ENCODE measurements around the gene LIPN.

Gene LIPN, protein sequence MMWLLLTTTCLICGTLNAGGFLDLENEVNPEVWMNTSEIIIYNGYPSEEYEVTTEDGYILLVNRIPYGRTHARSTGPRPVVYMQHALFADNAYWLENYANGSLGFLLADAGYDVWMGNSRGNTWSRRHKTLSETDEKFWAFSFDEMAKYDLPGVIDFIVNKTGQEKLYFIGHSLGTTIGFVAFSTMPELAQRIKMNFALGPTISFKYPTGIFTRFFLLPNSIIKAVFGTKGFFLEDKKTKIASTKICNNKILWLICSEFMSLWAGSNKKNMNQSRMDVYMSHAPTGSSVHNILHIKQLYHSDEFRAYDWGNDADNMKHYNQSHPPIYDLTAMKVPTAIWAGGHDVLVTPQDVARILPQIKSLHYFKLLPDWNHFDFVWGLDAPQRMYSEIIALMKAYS

DNA sequence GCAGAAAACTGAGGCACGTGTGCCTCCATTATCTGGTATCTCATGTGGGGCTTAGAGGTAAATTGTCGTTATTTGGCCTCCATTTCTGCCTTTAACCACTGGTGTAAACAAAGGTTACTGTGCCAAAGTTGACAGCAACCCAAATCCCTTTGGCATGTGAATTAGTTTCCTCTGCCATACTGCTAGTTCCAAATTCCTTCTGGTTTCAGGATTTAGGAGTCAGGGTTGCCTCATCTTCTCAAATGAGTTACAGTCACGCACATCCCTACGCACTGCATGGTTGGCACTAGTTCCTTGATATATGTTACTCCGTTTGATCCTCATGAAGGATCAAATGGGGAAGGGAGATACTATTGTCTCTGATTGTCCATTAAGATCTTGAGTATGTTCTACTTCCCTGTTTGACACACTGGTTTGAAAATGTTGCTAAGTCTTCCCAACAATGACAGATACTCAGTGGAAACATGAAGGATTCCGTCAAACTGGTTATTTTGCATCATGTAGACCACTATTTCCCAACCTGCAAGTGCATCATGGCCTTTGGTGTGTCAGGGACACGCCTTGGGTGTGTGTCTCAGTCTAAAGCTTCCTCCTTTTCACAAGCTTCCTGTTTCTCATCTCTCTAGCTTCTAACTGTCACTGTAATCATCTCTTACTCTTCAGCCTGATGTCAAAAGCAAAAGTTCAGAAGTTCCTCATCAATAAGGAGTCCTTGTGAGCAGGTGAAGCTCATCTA lies at the start of gene LIPN:
Gene LIPN (plus strand): TSS at position 655 of the 736 bp plus-strand sequence. CDS start 1,386 bp downstream, outside the sequence.
- H3K4me3 ChIP-seq (ENCODE audit: low read length): peak within 1 kb of the TSS; percentile 83
- no peaks in the 10 kb centered on the region for H4K20me1 ChIP-seq (ENCODE audit: insufficient read depth, low read length)
- H2AFZ ChIP-seq (ENCODE audit: low read depth, low read length): peak within 1 kb of the TSS; percentile 60
- peaks cover 17% of the 10 kb centered on the region for H3K79me2 ChIP-seq (ENCODE audit: low read length)
- no peaks in the 10 kb centered on the region for H3K27me3 ChIP-seq (ENCODE audit: low read depth, low read length)
- H3K4me1 ChIP-seq (ENCODE audit: low read length): peaks cover 85% of the 10 kb centered on the region
- H3K4me2 ChIP-seq (ENCODE audit: low read length): peak within 1 kb of the TSS; percentile 91
- no peaks in the 10 kb centered on the region for H3K9me3 ChIP-seq (ENCODE audit: insufficient read depth, low read length)
- H3K9ac ChIP-seq (ENCODE audit: low read length): peak within 1 kb of the TSS; percentile 88
- TF ChIP-seq EZH2phosphoT487 (IDR thresholded peaks at IDR 0.05; ENCODE audit: low read depth): no peak
- peaks cover 21% of the 10 kb centered on the region for H3K36me3 ChIP-seq (replicated peaks; ENCODE audit: low read depth, low read length)
- H3K27ac ChIP-seq (ENCODE audit: low read length): peak within 1 kb of the TSS; percentile 99

GRCh38 chr10:88715517-88715916 lies 44.3 kb upstream of the LIPN start:
- no peak for TF ChIP-seq EZH2phosphoT487 (IDR thresholded peaks at IDR 0.05; ENCODE audit: low read depth)
- Histone ChIP-seq H3K36me3 (replicated peaks; ENCODE audit: low read depth, low read length) (no peaks in the 10 kb centered on the region), H3K9me3 (ENCODE audit: insufficient read depth, low read length) (no peaks in the 10 kb centered on the region)

GRCh38 chr10:88721392-88721791 lies 38.4 kb upstream of the LIPN start:
- Histone ChIP-seq H3K4me3 (ENCODE audit: low read length) (no peak overlapping the region), H2AFZ (ENCODE audit: low read depth, low read length) (no peak overlapping the region), H3K27me3 (ENCODE audit: low read depth, low read length) (no peaks in the 10 kb centered on the region)

More at GRCh38 chr10:88715517-88715916, 44.3 kb upstream of the LIPN start:
- no peak overlapping the region for H3K27ac ChIP-seq (ENCODE audit: low read length)
- no peaks in the 10 kb centered on the region for H3K27me3 ChIP-seq (ENCODE audit: low read depth, low read length)
- H3K79me2 ChIP-seq (ENCODE audit: low read length): no peaks in the 10 kb centered on the region
- no peak overlapping the region for H3K4me3 ChIP-seq (ENCODE audit: low read length)
- H4K20me1 ChIP-seq (ENCODE audit: insufficient read depth, low read length): no peaks in the 10 kb centered on the region
- H3K4me1 ChIP-seq (ENCODE audit: low read length): no peaks in the 10 kb centered on the region
- no peak overlapping the region for H2AFZ ChIP-seq (ENCODE audit: low read depth, low read length)
- no peak overlapping the region for H3K4me2 ChIP-seq (ENCODE audit: low read length)
- no peak overlapping the region for H3K9ac ChIP-seq (ENCODE audit: low read length)

GRCh38 chr10:88725798-88726197 lies 34.0 kb upstream of the LIPN start:
- peak overlapping the region; percentile 43; the same call in 1 of the 2 replicates for H3K4me2 ChIP-seq (ENCODE audit: low read length)
- H4K20me1 ChIP-seq (ENCODE audit: insufficient read depth, low read length): no peaks in the 10 kb centered on the region
- no peak overlapping the region for H3K27ac ChIP-seq (ENCODE audit: low read length)
- H3K4me3 ChIP-seq (ENCODE audit: low read length): no peak overlapping the region
- H3K36me3 ChIP-seq (replicated peaks; ENCODE audit: low read depth, low read length): no peaks in the 10 kb centered on the region
- no peaks in the 10 kb centered on the region for H3K9me3 ChIP-seq (ENCODE audit: insufficient read depth, low read length)
- H3K27me3 ChIP-seq (ENCODE audit: low read depth, low read length): no peaks in the 10 kb centered on the region
- no peak overlapping the region for H2AFZ ChIP-seq (ENCODE audit: low read depth, low read length)
- TF ChIP-seq, protein P1, sequence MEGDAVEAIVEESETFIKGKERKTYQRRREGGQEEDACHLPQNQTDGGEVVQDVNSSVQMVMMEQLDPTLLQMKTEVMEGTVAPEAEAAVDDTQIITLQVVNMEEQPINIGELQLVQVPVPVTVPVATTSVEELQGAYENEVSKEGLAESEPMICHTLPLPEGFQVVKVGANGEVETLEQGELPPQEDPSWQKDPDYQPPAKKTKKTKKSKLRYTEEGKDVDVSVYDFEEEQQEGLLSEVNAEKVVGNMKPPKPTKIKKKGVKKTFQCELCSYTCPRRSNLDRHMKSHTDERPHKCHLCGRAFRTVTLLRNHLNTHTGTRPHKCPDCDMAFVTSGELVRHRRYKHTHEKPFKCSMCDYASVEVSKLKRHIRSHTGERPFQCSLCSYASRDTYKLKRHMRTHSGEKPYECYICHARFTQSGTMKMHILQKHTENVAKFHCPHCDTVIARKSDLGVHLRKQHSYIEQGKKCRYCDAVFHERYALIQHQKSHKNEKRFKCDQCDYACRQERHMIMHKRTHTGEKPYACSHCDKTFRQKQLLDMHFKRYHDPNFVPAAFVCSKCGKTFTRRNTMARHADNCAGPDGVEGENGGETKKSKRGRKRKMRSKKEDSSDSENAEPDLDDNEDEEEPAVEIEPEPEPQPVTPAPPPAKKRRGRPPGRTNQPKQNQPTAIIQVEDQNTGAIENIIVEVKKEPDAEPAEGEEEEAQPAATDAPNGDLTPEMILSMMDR (IDR thresholded peaks at IDR 0.05; ENCODE audit: low read depth, low read length): no peak
- no peak for TF ChIP-seq EZH2phosphoT487 (IDR thresholded peaks at IDR 0.05; ENCODE audit: low read depth)
- peaks cover 23% of the 10 kb centered on the region for H3K4me1 ChIP-seq (ENCODE audit: low read length)
- no peaks in the 10 kb centered on the region for H3K79me2 ChIP-seq (ENCODE audit: low read length)
- H3K9ac ChIP-seq (ENCODE audit: low read length): no peak overlapping the region

More at GRCh38 chr10:88721392-88721791, 38.4 kb upstream of the LIPN start:
- TF ChIP-seq, protein P1 (IDR thresholded peaks at IDR 0.05; ENCODE audit: low read depth, low read length): no peak
- TF ChIP-seq EZH2phosphoT487 (IDR thresholded peaks at IDR 0.05; ENCODE audit: low read depth): no peak
- Histone ChIP-seq H4K20me1 (ENCODE audit: insufficient read depth, low read length) (no peaks in the 10 kb centered on the region), H3K9ac (ENCODE audit: low read length) (no peak overlapping the region), H3K9me3 (ENCODE audit: insufficient read depth, low read length) (no peaks in the 10 kb centered on the region), H3K79me2 (ENCODE audit: low read length) (no peaks in the 10 kb centered on the region), H3K36me3 (replicated peaks; ENCODE audit: low read depth, low read length) (no peaks in the 10 kb centered on the region), H3K4me1 (ENCODE audit: low read length) (peaks cover 11% of the 10 kb centered on the region), H3K4me2 (ENCODE audit: low read length) (no peak overlapping the region), H3K27ac (ENCODE audit: low read length) (no peak overlapping the region)

Data from OCI-LY3 (cell line).